Measurements from ENCODE around the gene FMR1NB. TPM values are rescaled to one million over a fixed set of nuclear protein-coding genes. Genes with fewer than 3 reads are reported as not detected.

The FMR1NB gene
- total and polyA plus RNA-seq, 4 donors: 0.18 TPM; not detected in 3

GRCh38 chrX:148067285-148067684 lies 86.1 kb downstream of the FMR1NB start:
- H3K27ac ChIP-seq (ENCODE audit: low read depth, low read length): no peak overlapping the region
- H3K36me3 ChIP-seq (ENCODE audit: control insufficient read depth, insufficient read depth, low read length): no peaks in the 10 kb centered on the region
- no peak for DNase-seq (ENCODE audit: low read depth in 4 of 6, low spot score in 6 of 6)
- no peak overlapping the region for H3K4me3 ChIP-seq (ENCODE audit: low read depth, low read length)
- no peaks in the 10 kb centered on the region for H3K27me3 ChIP-seq (ENCODE audit: control insufficient read depth, insufficient read depth, low read length)
- H3K4me1 ChIP-seq (ENCODE audit: control insufficient read depth, insufficient read depth, low read length): no peaks in the 10 kb centered on the region
- peaks cover 3% of the 10 kb centered on the region for H3K9me3 ChIP-seq (ENCODE audit: control insufficient read depth, insufficient read depth, low read length)
- WGBS (ENCODE audit: insufficient coverage): 100% methylated on average over 1 of the region's 2 CpGs

- no peak overlapping the region for H3K27ac ChIP-seq (ENCODE audit: low read depth, low read length)
- DNase-seq (ENCODE audit: low read depth in 4 of 6, low spot score in 6 of 6): no peak
- no CpG with 5 or more reads among the region's 6 CpGs for WGBS (ENCODE audit: insufficient coverage)
- H3K4me1 ChIP-seq (ENCODE audit: control insufficient read depth, insufficient read depth, low read length): no peaks in the 10 kb centered on the region
- H3K36me3 ChIP-seq (ENCODE audit: control insufficient read depth, insufficient read depth, low read length): no peaks in the 10 kb centered on the region
- H3K27me3 ChIP-seq (ENCODE audit: control insufficient read depth, insufficient read depth, low read length): no peaks in the 10 kb centered on the region
- H3K4me3 ChIP-seq (ENCODE audit: low read depth, low read length): no peak overlapping the region
- H3K9me3 ChIP-seq (ENCODE audit: control insufficient read depth, insufficient read depth, low read length): peaks cover 3% of the 10 kb centered on the region
Measured at GRCh38 chrX:148069759-148070503, 88.8 kb downstream of the FMR1NB start.

DNA sequence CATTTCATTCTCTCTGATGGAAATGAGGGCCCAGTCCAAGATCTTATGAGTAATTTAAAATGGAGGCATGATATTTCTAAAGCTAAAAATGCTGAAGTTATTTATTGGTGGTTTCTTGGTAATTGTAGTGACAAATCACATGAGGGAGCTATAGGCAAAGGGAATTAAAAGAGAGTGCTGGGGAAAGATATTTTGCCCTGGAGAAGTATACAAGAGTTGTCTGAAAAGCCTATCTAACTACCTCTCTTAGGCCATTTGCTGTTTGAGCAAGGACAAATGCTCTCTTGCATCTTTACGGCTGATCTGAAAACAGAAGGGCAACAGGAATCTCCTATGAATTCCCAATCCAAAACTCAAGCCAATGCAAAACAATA lies 89.4 kb downstream of the FMR1NB start:
- peak in 2 of 6 donors; percentile 11 to 21 for DNase-seq (ENCODE audit: low read depth in 4 of 6, low spot score in 6 of 6)
- no CpG with 5 or more reads among the region's 1 CpG for WGBS (ENCODE audit: insufficient coverage)
- H3K4me1 ChIP-seq (ENCODE audit: control insufficient read depth, insufficient read depth, low read length): no peaks in the 10 kb centered on the region

More for the DNA sequence above, 89.4 kb downstream of the FMR1NB start:
- no peak overlapping the region for H3K4me3 ChIP-seq (ENCODE audit: low read depth, low read length)
- H3K9me3 ChIP-seq (ENCODE audit: control insufficient read depth, insufficient read depth, low read length): peaks cover 3% of the 10 kb centered on the region
- H3K36me3 ChIP-seq (ENCODE audit: control insufficient read depth, insufficient read depth, low read length): no peaks in the 10 kb centered on the region
- H3K27ac ChIP-seq (ENCODE audit: low read depth, low read length): no peak overlapping the region
- no peaks in the 10 kb centered on the region for H3K27me3 ChIP-seq (ENCODE audit: control insufficient read depth, insufficient read depth, low read length)

Small RNAs within 50 kb of the gene (small RNA-seq; reads per million reads assigned to genes)
- gene RNA5SP524 (ENCODE audit: low replicate concordance): not detected

Other genes starting within 250 kb of the FMR1NB start
- gene FMR1, start 69.4 kb upstream of the FMR1NB start, total RNA-seq: 10 to 100 TPM; 48.0 to 82.0 TPM
- gene FMR1, start 69.4 kb upstream of the FMR1NB start, polyA plus RNA-seq (ENCODE audit: insufficient read length in 2 of 2): 10 to 100 TPM; 60.9 to 68.7 TPM